C4-2B (cell line): ENCODE data around the gene FGD2.

Experiments
- H3K27ac ChIP-seq: fragments of 450-650 bp; 2 replicates; pipeline ENCODE4 v1.5.1; 2017
- ZFX ChIP-seq: fragments of 450-650 bp; IDR thresholded peaks from 2 replicates; pipeline ENCODE4 v1.6.1; 2017
- TF ChIP-seq, protein P1 (sequence below): fragments of 450-650 bp; conservative IDR thresholded peaks from 2 replicates; pipeline ENCODE4 v1.5.1; 2017; ENCODE audit warnings: mild to moderate bottlenecking

The FGD2 gene

DNA sequence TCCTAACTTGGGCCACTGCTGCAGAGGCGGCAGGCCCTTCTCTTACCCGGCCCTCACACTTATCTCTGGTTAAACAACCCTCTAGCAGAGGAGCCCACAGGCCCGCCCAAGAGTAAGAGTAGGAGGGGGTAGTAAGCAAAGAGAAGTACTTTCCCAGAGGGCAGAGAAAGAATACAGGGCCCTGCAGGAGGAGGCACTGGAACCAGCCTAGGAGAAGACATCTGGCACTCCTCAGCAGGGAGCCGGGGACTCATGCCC is 29.5 kb upstream of the FGD2 start:
- no peak overlapping the region for H3K27ac ChIP-seq
- TF ChIP-seq ZFX, result no peak
- TF ChIP-seq, protein P1, sequence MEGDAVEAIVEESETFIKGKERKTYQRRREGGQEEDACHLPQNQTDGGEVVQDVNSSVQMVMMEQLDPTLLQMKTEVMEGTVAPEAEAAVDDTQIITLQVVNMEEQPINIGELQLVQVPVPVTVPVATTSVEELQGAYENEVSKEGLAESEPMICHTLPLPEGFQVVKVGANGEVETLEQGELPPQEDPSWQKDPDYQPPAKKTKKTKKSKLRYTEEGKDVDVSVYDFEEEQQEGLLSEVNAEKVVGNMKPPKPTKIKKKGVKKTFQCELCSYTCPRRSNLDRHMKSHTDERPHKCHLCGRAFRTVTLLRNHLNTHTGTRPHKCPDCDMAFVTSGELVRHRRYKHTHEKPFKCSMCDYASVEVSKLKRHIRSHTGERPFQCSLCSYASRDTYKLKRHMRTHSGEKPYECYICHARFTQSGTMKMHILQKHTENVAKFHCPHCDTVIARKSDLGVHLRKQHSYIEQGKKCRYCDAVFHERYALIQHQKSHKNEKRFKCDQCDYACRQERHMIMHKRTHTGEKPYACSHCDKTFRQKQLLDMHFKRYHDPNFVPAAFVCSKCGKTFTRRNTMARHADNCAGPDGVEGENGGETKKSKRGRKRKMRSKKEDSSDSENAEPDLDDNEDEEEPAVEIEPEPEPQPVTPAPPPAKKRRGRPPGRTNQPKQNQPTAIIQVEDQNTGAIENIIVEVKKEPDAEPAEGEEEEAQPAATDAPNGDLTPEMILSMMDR, result no peak

DNA sequence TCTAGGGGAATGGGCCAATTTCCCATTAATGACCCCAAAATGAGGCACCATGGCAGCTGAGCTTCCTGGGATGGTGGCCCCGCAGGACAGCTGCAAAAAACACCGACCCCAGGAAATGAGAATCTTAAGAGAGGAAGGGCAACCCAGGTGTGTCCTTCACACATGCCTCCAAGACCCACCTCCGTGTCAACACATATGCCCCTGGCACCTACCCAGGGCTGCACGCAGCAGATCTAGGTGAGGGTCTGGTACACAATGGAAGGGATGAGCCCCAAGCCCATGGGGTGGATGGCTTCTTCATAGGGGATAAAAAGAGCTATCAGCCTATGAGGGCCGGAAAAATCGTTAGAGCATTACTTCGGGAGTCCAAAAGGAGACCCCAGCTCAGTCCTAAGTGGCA is 28.9 kb upstream of the FGD2 start:
- TF ChIP-seq ZFX, result no peak
- TF ChIP-seq, protein P1, result no peak
- H3K27ac ChIP-seq, result no peak overlapping the region

DNA sequence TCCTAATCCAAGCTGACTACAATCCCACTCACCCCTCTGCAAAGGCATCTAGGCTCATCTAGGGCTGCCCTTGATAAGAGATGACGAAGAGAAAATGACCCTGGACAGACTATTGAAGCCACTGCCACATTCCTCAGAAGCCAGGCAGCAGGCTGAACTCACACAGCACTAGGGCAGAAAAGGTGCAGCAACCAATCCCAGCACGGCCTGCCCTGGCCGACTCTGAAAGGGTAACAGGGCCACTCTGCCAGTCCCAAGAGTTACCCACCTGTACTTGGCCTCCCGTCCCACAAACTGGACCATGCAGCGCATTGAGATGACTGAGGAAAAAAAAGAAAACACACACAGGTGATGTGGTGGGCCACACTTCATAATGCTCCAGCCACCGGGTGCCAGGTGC is 28.5 kb upstream of the FGD2 start:
- TF ChIP-seq, protein P1, result no peak
- TF ChIP-seq ZFX, result no peak
- H3K27ac ChIP-seq, result no peak overlapping the region

DNA sequence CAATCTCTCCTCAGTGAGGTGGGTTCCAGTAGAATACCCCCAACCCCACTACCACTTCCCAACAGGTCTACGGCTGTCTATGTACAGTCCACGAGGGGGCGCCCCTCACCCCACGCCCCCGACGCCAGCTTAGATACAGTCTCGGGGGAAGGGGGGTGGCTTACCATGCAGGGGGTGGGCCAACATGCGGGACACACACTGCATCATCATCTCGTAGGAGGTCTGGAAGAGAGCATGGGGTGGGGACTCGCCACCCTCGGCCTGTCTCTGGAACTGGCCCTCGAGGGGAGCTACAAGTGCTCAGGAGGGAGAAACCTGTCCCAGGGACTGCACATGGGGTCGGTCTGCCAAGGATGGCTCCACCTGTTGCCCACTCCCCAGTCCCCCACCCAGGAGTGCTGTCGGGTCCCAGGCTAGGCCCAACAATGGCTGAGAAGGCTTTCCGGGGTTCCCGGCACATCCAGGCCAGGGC is 27.9 kb upstream of the FGD2 start:
- TF ChIP-seq, protein P1, result no peak; the same call in 1 of the 2 replicates
- TF ChIP-seq ZFX, result no peak
- H3K27ac ChIP-seq, result no peak overlapping the region

DNA sequence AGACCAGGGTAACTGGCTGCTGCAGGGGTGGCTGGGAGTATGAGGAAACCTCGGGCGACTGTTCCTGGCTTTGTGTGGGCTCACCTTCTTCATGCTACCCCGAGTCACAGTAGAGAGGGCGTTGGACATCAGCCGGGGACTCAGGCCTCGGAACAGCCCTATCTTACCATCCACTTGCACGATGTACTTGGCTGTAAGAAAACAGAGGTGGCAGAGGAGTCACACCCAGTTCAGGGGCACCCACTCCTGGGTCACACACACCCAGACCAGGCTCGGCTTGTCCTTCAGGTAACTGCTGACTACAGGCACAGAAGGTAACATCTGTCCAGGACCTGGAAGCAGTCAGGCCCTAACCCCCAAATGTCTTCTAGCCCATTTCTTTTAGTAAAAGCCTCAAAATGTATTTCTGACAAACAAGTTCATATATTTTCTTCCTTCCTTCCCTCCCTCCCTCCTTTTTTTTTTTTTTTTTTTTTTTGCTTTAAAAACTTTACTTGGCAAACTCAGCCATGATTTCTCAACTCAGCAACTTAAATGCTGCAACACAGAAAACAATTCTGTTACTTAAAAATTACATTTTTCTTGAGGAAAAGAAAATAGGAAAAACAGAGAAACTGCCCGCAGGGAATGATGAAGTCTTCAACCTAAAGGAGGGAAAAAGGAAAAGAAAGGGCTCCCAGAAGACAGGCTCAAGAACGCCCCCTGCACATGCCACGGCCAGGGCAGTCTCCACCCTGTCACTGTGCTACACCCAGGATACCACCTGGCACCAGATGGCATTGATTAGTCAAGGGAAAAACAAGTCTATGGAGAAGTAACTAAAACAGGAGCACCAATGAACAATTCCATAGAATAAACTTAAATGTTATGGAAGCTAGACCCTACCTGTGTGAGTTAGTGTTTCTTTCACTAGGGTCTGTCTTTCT is 26.8 kb upstream of the FGD2 start:
- TF ChIP-seq, protein P1, result no peak
- no peak for TF ChIP-seq ZFX
- no peak overlapping the region for H3K27ac ChIP-seq

DNA sequence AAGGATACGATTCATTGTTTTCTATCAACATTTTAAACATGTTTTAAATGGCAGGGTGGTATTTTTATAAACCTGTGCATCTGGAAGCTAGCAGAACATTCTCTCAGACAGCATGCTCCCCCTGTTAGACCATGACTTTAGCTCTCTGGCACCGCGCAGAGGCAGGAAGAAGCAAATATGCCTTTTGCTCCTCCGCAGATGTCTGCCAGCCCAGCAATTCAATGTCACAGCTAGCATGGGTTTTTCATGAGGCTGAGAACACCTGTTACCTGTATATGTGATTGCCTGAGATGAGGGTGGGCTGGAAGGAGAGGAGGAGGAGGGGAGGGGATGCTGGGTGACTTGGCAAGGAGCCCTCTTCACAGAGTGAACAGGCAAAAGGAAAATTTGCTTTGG is 26.1 kb upstream of the FGD2 start:
- H3K27ac ChIP-seq, result no peak overlapping the region
- TF ChIP-seq, protein P1, result no peak
- TF ChIP-seq ZFX, result no peak

DNA sequence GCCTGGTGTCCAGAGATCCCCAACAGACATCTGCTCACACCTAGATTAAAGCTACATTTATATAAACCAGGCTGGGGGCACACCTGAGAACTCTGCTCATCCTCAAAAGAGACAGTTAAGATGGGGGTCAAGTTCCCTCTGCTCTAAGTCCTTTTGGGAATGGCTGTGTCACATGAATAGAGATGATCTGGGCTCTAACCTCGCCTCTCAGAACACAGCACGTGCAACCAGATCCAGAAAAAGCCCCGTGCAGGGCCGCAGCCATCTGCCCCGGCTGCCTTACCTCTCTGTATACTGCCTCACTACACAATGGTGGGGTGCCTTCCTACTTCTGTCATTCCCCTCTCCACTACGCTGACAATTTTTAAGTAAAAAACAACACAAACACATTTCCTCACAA is 25.3 kb upstream of the FGD2 start:
- no peak for TF ChIP-seq ZFX
- TF ChIP-seq, protein P1, result no peak
- no peak overlapping the region for H3K27ac ChIP-seq
